Hepatocyte (in vitro differentiated cells): ENCODE results near the gene AQP11. TPM values are rescaled to one million over a fixed set of nuclear protein-coding genes. Genes with fewer than 3 reads are reported as not detected.

Source experiments
- DNase-seq: peaks from one replicate; pipeline ENCODE4 v3.0.0-alpha.2; 2016; ENCODE audit warnings: low spot score
- H2AFZ ChIP-seq: fragments of 200-600 bp; sonication (generic); 2 replicates; pipeline ENCODE4 v1.6.0; 2016; ENCODE audit warnings: antibody characterized with exemption, mild to moderate bottlenecking
- H3K27ac ChIP-seq: fragments of 200-600 bp; sonication (generic); 2 replicates; pipeline ENCODE4 v1.5.1; 2016; ENCODE audit warnings: mild to moderate bottlenecking
- H3K27me3 ChIP-seq: fragments of 200-600 bp; sonication (generic); 2 replicates; pipeline ENCODE4 v1.6.1; 2016
- H3K36me3 ChIP-seq: fragments of 200-600 bp; sonication (generic); replicated peaks from 2 replicates; pipeline ENCODE4 v1.5.1; 2016; ENCODE audit warnings: low read depth; ENCODE audit not compliant: insufficient read depth
- H3K4me1 ChIP-seq: fragments of 200-600 bp; sonication (generic); 2 replicates; pipeline ENCODE4 v1.5.1; 2016; ENCODE audit warnings: mild to moderate bottlenecking, moderate library complexity; ENCODE audit not compliant: insufficient read depth
- H3K4me2 ChIP-seq: fragments of 200-600 bp; sonication (generic); 2 replicates; pipeline ENCODE4 v1.6.0; 2016
- H3K4me3 ChIP-seq: fragments of 200-600 bp; sonication (generic); 2 replicates; pipeline ENCODE4 v1.5.1; 2016; ENCODE audit warnings: mild to moderate bottlenecking
- H3K79me2 ChIP-seq: fragments of 200-600 bp; sonication (generic); 2 replicates; pipeline ENCODE4 v1.6.0; 2017; ENCODE audit warnings: mild to moderate bottlenecking
- H3K9me2 ChIP-seq: fragments of 200-600 bp; sonication (generic); replicated peaks from 2 replicates; pipeline ENCODE4 v1.6.0; 2017; ENCODE audit warnings: mild to moderate bottlenecking; ENCODE audit not compliant: insufficient read depth
- H3K9me3 ChIP-seq: fragments of 200-600 bp; sonication (generic); 2 replicates; pipeline ENCODE4 v1.5.1; 2016; ENCODE audit warnings: low read depth, mild to moderate bottlenecking
- H4K20me1 ChIP-seq: fragments of 200-600 bp; sonication (generic); 2 replicates; pipeline ENCODE4 v1.6.0; 2016; ENCODE audit warnings: mild to moderate bottlenecking; ENCODE audit not compliant: insufficient read depth, poor library complexity, severe bottlenecking
- EZH2 ChIP-seq: fragments of 200-600 bp; sonication (generic); IDR thresholded peaks from 2 replicates; pipeline ENCODE4 v1.6.1; 2016; ENCODE audit warnings: antibody characterized with exemption, mild to moderate bottlenecking, borderline replicate concordance
- EZH2phosphoT487 ChIP-seq: fragments of 200-600 bp; sonication (generic); IDR thresholded peaks from one replicate; pipeline ENCODE4 v1.6.1; 2018; ENCODE audit warnings: antibody characterized with exemption, mild to moderate bottlenecking, low read depth, moderate library complexity; ENCODE audit not compliant: unreplicated experiment, severe bottlenecking
- WGBS: methylation state at CpG from one replicate; pipeline ENCODE4 v1.1.6; 2016; ENCODE audit warnings: low lambda C conversion rate; ENCODE audit errors: missing lambda C conversion rate; 5-methylcytosine and 5-hydroxymethylcytosine counted together
- polyA plus RNA-seq: library from polyadenylated mRNA; unstranded; fragments of >200 nt; fragmentation: Nextera tagmentation; extraction: Ambion mirVana; gene quantifications from 2 replicates; pipeline ENCODE4 v1.2.1, GENCODE V29; 2016
- small RNA-seq: library from RNA; depleted of rRNA; stranded (forward); fragments of <200 nt; gene quantifications from one replicate; pipeline ENCODE3, GENCODE V24; 2014
- total RNA-seq: library from RNA; depleted of rRNA; stranded (reverse); fragments of >200 nt; gene quantifications from 2 replicates; pipeline ENCODE4 v1.2.3, GENCODE V29; 2014
- TF ChIP-seq, protein P1 (sequence below): fragments of 200-600 bp; sonication (generic); IDR thresholded peaks from 2 replicates; pipeline ENCODE4 v1.5.1; 2016; ENCODE audit warnings: antibody characterized with exemption, mild to moderate bottlenecking; ENCODE audit not compliant: poor library complexity

AQP11 gene
- total and polyA plus RNA-seq, 2 experiments from 2014 or later: 6.6 to 13.5 TPM

DNA sequence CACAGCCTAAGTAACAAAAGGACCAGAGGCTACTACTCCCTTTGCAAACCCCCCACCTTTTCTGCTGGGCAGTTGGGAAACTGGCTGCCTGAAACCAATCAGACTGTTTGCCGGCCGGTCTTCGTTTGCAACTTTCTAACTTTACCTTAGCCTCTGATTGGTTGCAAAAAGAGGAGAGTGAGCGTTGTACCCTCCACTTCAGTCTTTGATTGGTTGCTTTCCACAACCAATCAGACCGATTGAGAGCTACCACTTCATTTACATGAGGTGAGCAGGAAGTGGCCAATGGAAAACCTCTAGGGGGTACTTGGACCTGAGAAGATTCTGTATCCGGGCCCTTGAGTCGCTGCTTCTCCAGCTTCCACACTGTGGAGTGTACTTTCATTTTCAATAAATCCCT lies 66.6 kb downstream of the AQP11 start:
- Histone ChIP-seq H4K20me1 (no peaks in the 10 kb centered on the region), H3K4me1 (no peaks in the 10 kb centered on the region), H3K9me2 (no peaks in the 10 kb centered on the region), H3K27me3 (no peaks in the 10 kb centered on the region), H3K36me3 (no peaks in the 10 kb centered on the region), H3K9me3 (no peaks in the 10 kb centered on the region), H3K4me2 (no peak overlapping the region), H3K27ac (no peak overlapping the region), H2AFZ (no peak overlapping the region), H3K4me3 (no peak overlapping the region), H3K79me2 (no peaks in the 10 kb centered on the region)
- 90% methylated on average over 7 of the region's 7 CpGs for WGBS
- DNase-seq: no peak
- no peak for TF ChIP-seq EZH2phosphoT487
- TF ChIP-seq EZH2: no peak
- TF ChIP-seq, protein P1, sequence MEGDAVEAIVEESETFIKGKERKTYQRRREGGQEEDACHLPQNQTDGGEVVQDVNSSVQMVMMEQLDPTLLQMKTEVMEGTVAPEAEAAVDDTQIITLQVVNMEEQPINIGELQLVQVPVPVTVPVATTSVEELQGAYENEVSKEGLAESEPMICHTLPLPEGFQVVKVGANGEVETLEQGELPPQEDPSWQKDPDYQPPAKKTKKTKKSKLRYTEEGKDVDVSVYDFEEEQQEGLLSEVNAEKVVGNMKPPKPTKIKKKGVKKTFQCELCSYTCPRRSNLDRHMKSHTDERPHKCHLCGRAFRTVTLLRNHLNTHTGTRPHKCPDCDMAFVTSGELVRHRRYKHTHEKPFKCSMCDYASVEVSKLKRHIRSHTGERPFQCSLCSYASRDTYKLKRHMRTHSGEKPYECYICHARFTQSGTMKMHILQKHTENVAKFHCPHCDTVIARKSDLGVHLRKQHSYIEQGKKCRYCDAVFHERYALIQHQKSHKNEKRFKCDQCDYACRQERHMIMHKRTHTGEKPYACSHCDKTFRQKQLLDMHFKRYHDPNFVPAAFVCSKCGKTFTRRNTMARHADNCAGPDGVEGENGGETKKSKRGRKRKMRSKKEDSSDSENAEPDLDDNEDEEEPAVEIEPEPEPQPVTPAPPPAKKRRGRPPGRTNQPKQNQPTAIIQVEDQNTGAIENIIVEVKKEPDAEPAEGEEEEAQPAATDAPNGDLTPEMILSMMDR: no peak

DNA sequence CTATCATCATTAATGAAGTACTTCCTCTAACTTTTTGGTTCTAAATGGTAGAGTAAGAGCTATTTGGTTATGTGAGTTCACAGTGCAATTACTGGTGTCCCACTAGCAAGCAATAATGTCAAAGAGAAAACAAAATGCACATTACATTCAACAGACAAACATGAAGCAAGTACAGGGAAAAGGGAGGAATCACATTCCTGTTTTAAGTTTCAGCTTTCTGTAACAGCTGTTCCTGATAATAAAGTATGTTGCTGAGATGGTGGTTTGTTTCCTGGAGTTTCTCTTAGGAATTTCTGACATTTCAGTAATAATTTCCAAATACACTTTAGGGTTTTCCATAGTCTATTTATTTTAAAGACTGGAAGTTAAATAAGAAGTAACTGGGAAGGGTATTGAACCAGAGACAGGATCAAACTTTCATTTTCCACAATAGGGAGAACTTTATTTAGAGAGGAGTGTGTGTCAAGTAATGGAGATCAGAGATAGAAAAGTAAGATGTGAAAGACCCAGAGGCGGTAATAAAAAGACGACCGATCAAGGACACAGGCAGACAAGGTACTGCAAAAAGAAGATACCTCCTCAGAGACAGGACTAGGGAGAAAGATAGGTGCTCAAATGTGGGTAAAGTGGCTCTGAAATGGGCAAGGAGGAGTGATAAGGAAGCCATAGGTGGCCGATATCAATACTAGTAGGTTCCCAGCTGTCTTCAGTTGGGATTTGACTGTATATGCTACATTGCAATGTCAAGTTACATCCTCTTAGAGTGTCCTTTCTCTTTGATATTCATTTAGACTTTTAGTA lies 68.7 kb downstream of the AQP11 start:
- DNase-seq: no peak
- Histone ChIP-seq H3K27me3 (no peaks in the 10 kb centered on the region), H3K9me2 (no peaks in the 10 kb centered on the region), H3K9me3 (no peaks in the 10 kb centered on the region), H3K36me3 (no peaks in the 10 kb centered on the region), H3K79me2 (no peaks in the 10 kb centered on the region), H3K4me1 (no peaks in the 10 kb centered on the region), H4K20me1 (no peaks in the 10 kb centered on the region), H3K4me3 (no peak overlapping the region), H2AFZ (no peak overlapping the region), H3K4me2 (peak overlapping the region; percentile 34), H3K27ac (no peak overlapping the region)
- WGBS: 88% methylated on average over 4 of the region's 4 CpGs
- TF ChIP-seq EZH2phosphoT487 (no peak), EZH2 (no peak)
- TF ChIP-seq, protein P1: no peak

Small RNA genes lying within 50 kb of the gene (small RNA-seq; reads per million reads assigned to genes)
- gene RNU7-59P: not detected

Other genes with a start within 250 kb of the AQP11 start
- 51.8 and 62.0 TPM in 2 replicates for gene PAK1, start 115.9 kb upstream of the AQP11 start, total RNA-seq
- gene PAK1, start 115.9 kb upstream of the AQP11 start, polyA plus RNA-seq: 30.3 and 31.6 TPM in 2 replicates
- gene CLNS1A, start 47.8 kb downstream of the AQP11 start, total RNA-seq: 121 and 137 TPM in 2 replicates
- gene CLNS1A, start 47.8 kb downstream of the AQP11 start, polyA plus RNA-seq: 77.3 and 80.6 TPM in 2 replicates
- 37.6 and 48.8 TPM in 2 replicates for gene RSF1, start 230.8 kb downstream of the AQP11 start, total RNA-seq
- gene RSF1, start 230.8 kb downstream of the AQP11 start, polyA plus RNA-seq: 47.9 and 83.5 TPM in 2 replicates
- gene AAMDC, start 231.2 kb downstream of the AQP11 start, total RNA-seq: 20.3 and 22.0 TPM in 2 replicates
- gene AAMDC, start 231.2 kb downstream of the AQP11 start, polyA plus RNA-seq: 77.2 and 78.0 TPM in 2 replicates